HG03342 (cell line): ENCODE measurements around the gene NPHP1.
A peak's percentile ranks its signal among the peaks of the same experiment; 100 is the strongest.
"Not testable (repeated sequence)": the region's sequence is repeated elsewhere in the genome, so short reads cannot be mapped to it uniquely, and the experiment has no call there.

Experiments used
- ATAC-seq: cut with Tn5 transposase; IDR thresholded peaks from one replicate; pipeline ENCODE4 v1.9.1; 2021; ENCODE audit warnings: mild to moderate bottlenecking, moderate library complexity; ENCODE audit not compliant: unreplicated experiment

Gene NPHP1

GRCh38 chr2:110198016-110198415, 6.8 kb downstream of the NPHP1 start:
- no peak for ATAC-seq

GRCh38 chr2:110197452-110197851, 7.4 kb downstream of the NPHP1 start:
- no peak for ATAC-seq

- not testable (repeated sequence) for ATAC-seq
Measured at GRCh38 chr2:110190169-110190568, 14.6 kb downstream of the NPHP1 start.

GRCh38 chr2:110182449-110182848, 22.4 kb downstream of the NPHP1 start:
- no peak for ATAC-seq

- ATAC-seq: no peak
Measured at GRCh38 chr2:110180036-110180435, 24.8 kb downstream of the NPHP1 start.

- ATAC-seq: no peak
Measured at GRCh38 chr2:110173523-110173922, 31.3 kb downstream of the NPHP1 start.

GRCh38 chr2:110172506-110172905, 32.3 kb downstream of the NPHP1 start:
- no peak for ATAC-seq

- ATAC-seq: no peak
Measured at GRCh38 chr2:110170102-110170501, 34.7 kb downstream of the NPHP1 start.

GRCh38 chr2:110167326-110168000, 37.4 kb downstream of the NPHP1 start:
- no peak for ATAC-seq

GRCh38 chr2:110166266-110166665, 38.5 kb downstream of the NPHP1 start:
- no peak for ATAC-seq

- ATAC-seq: peak; percentile 83
Measured at GRCh38 chr2:110157153-110157793, 47.5 kb downstream of the NPHP1 start.

- ATAC-seq: not testable (repeated sequence)
Measured at GRCh38 chr2:110154828-110155227, 50.0 kb downstream of the NPHP1 start.

- ATAC-seq: not testable (repeated sequence)
Measured at GRCh38 chr2:110154188-110154587, 50.6 kb downstream of the NPHP1 start.

- no peak for ATAC-seq
Measured at GRCh38 chr2:110153416-110153815, 51.4 kb downstream of the NPHP1 start.

GRCh38 chr2:110152943-110153342, 51.9 kb downstream of the NPHP1 start:
- no peak for ATAC-seq

- ATAC-seq: no peak
Measured at GRCh38 chr2:110149330-110150220, 55.2 kb downstream of the NPHP1 start.

- ATAC-seq: no peak
Measured at GRCh38 chr2:110146945-110147332, 57.9 kb downstream of the NPHP1 start.

GRCh38 chr2:110146183-110146944, 58.4 kb downstream of the NPHP1 start:
- ATAC-seq: no peak

- peak; percentile 64 for ATAC-seq
Measured at GRCh38 chr2:110143982-110144381, 60.8 kb downstream of the NPHP1 start.

- ATAC-seq: no peak
Measured at GRCh38 chr2:110140401-110140800, 64.4 kb downstream of the NPHP1 start.

- ATAC-seq: no peak
Measured at GRCh38 chr2:110134025-110134424, 70.8 kb downstream of the NPHP1 start.
